ENCODE results near the gene SSH2.

- TF ChIP-seq CTCF (IDR thresholded peaks at IDR 0.05 in 4 of 5, conservative IDR thresholded peaks at IDR 0.05 in 1 of 5) (no peak), POLR2A (IDR thresholded peaks at IDR 0.05) (no peak)
Observed at GRCh38 chr17:29873476-29873875, 56.6 kb downstream of the SSH2 start.
